Esophagus squamous epithelium (tissue), 4 donors: ENCODE results near the gene RABGAP1L.

ENCODE experiments used
- CTCF ChIP-seq, 6 experiments: fragments of 450-650 bp in 4 of 6; fragments of 200-600 bp in 2 of 6; sonication (generic) in 2 of 6; IDR thresholded peaks; one replicate each; pipeline ENCODE4 v1.5.1; 2016 to 2019; ENCODE audit warnings: antibody characterized with exemption in 6 of 6, mild to moderate bottlenecking in 4 of 6, moderate library complexity in 4 of 6
- POLR2A ChIP-seq, 4 donors: fragments of 450-650 bp; IDR thresholded peaks; one replicate each; pipeline ENCODE4 v1.6.1; 2017; ENCODE audit warnings: antibody characterized with exemption in 4 of 4, mild to moderate bottlenecking in 4 of 4, moderate library complexity in 3 of 4

- no peak for TF ChIP-seq CTCF (IDR thresholded peaks at IDR 0.05)
- TF ChIP-seq POLR2A (IDR thresholded peaks at IDR 0.05): no peak
These were observed 830.4 kb downstream of the RABGAP1L start for GRCh38 chr1:174989536-174990220.
